ENCODE data around the gene VAV2. TPM values are rescaled to one million over a fixed set of nuclear protein-coding genes. Genes with fewer than 3 reads are reported as not detected.

Gene VAV2
- total and polyA plus RNA-seq, 2 experiments from 2014 or later = 8.1 to 28.9 TPM

- Histone ChIP-seq H3K4me2 (no peak overlapping the region), H4K20me1 (replicated peaks; ENCODE audit: insufficient read depth) (no peaks in the 10 kb centered on the region; the same call in 1 of the 2 replicates), H3K27me3 (ENCODE audit: insufficient read depth) (no peaks in the 10 kb centered on the region), H3K79me2 (replicated peaks; ENCODE audit: insufficient read depth) (no peaks in the 10 kb centered on the region), H3K4me1 (ENCODE audit: insufficient read depth) (no peaks in the 10 kb centered on the region), H3K36me3 (ENCODE audit: insufficient read depth) (no peaks in the 10 kb centered on the region), H3K9me2 (ENCODE audit: insufficient read depth) (no peaks in the 10 kb centered on the region), H3K4me3 (no peak overlapping the region), H2AFZ (no peak overlapping the region), H3F3A (replicated peaks; ENCODE audit: low read depth) (no peaks in the 10 kb centered on the region), H3K27ac (ENCODE audit: low read depth) (no peak overlapping the region)
- ATAC-seq = no peak
- Mint-ChIP-seq H3K27ac (no peak overlapping the region), H3K4me1 (no peaks in the 10 kb centered on the region; the same call in 2 of the 3 replicates), H3K36me3 (ENCODE audit: low read depth) (no peaks in the 10 kb centered on the region; the same call in 2 of the 3 replicates), H3K9me3 (no peaks in the 10 kb centered on the region), H3K27me3 (ENCODE audit: insufficient read depth, low read depth, poor library complexity) (peaks cover 13% of the 10 kb centered on the region), H3K4me3 (no peak overlapping the region)
- TF ChIP-seq ZNF462 (CRISPR knock-in tag; IDR thresholded peaks at IDR 0.05) = no peak
- TF ChIP-seq JUNB (IDR thresholded peaks at IDR 0.05; ENCODE audit: unreplicated experiment) = no peak
- TF ChIP-seq EZH2phosphoT487 (IDR thresholded peaks at IDR 0.05; ENCODE audit: unreplicated experiment) = no peak
- TF ChIP-seq ZNF331 (CRISPR knock-in tag; IDR thresholded peaks at IDR 0.05; ENCODE audit: low read depth) = no peak
- DNase-seq (ENCODE audit: low spot score) = no peak
These were observed 263.1 kb downstream of the VAV2 start for GRCh38 chr9:133728856-133729616.

Measured in GM23338 (cell line).